ENCODE measurements around the gene EXOSC2.

- TF ChIP-seq, protein P1, sequence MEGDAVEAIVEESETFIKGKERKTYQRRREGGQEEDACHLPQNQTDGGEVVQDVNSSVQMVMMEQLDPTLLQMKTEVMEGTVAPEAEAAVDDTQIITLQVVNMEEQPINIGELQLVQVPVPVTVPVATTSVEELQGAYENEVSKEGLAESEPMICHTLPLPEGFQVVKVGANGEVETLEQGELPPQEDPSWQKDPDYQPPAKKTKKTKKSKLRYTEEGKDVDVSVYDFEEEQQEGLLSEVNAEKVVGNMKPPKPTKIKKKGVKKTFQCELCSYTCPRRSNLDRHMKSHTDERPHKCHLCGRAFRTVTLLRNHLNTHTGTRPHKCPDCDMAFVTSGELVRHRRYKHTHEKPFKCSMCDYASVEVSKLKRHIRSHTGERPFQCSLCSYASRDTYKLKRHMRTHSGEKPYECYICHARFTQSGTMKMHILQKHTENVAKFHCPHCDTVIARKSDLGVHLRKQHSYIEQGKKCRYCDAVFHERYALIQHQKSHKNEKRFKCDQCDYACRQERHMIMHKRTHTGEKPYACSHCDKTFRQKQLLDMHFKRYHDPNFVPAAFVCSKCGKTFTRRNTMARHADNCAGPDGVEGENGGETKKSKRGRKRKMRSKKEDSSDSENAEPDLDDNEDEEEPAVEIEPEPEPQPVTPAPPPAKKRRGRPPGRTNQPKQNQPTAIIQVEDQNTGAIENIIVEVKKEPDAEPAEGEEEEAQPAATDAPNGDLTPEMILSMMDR (conservative IDR thresholded peaks at IDR 0.05; ENCODE audit: low read depth in 2 of 2): no peak
- TF ChIP-seq EZH2 (IDR thresholded peaks at IDR 0.05; ENCODE audit: low read depth, unreplicated experiment) (no peak), POLR2AphosphoS5 (IDR thresholded peaks at IDR 0.05; ENCODE audit: low read depth) (no peak), NANOG (IDR thresholded peaks at IDR 0.05; ENCODE audit: borderline replicate concordance) (no peak), JUNB (IDR thresholded peaks at IDR 0.05; ENCODE audit: unreplicated experiment) (no peak), EZH2phosphoT487 (IDR thresholded peaks at IDR 0.05; ENCODE audit: unreplicated experiment) (no peak), CREB1 (CRISPR knock-in tag; IDR thresholded peaks at IDR 0.05; ENCODE audit: low read depth) (no peak)
- TF ChIP-seq, protein P2, sequence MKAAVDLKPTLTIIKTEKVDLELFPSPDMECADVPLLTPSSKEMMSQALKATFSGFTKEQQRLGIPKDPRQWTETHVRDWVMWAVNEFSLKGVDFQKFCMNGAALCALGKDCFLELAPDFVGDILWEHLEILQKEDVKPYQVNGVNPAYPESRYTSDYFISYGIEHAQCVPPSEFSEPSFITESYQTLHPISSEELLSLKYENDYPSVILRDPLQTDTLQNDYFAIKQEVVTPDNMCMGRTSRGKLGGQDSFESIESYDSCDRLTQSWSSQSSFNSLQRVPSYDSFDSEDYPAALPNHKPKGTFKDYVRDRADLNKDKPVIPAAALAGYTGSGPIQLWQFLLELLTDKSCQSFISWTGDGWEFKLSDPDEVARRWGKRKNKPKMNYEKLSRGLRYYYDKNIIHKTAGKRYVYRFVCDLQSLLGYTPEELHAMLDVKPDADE (IDR thresholded peaks at IDR 0.05): no peak
- TF ChIP-seq, protein P3, sequence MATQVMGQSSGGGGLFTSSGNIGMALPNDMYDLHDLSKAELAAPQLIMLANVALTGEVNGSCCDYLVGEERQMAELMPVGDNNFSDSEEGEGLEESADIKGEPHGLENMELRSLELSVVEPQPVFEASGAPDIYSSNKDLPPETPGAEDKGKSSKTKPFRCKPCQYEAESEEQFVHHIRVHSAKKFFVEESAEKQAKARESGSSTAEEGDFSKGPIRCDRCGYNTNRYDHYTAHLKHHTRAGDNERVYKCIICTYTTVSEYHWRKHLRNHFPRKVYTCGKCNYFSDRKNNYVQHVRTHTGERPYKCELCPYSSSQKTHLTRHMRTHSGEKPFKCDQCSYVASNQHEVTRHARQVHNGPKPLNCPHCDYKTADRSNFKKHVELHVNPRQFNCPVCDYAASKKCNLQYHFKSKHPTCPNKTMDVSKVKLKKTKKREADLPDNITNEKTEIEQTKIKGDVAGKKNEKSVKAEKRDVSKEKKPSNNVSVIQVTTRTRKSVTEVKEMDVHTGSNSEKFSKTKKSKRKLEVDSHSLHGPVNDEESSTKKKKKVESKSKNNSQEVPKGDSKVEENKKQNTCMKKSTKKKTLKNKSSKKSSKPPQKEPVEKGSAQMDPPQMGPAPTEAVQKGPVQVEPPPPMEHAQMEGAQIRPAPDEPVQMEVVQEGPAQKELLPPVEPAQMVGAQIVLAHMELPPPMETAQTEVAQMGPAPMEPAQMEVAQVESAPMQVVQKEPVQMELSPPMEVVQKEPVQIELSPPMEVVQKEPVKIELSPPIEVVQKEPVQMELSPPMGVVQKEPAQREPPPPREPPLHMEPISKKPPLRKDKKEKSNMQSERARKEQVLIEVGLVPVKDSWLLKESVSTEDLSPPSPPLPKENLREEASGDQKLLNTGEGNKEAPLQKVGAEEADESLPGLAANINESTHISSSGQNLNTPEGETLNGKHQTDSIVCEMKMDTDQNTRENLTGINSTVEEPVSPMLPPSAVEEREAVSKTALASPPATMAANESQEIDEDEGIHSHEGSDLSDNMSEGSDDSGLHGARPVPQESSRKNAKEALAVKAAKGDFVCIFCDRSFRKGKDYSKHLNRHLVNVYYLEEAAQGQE (IDR thresholded peaks at IDR 0.05; ENCODE audit: unreplicated experiment): no peak
Measured at GRCh38 chr9:130687615-130688014, 6.0 kb upstream of the EXOSC2 start.

Data from GM23338 (cell line).